ENCODE results near the gene FAM98C.

The FAM98C gene

DNA sequence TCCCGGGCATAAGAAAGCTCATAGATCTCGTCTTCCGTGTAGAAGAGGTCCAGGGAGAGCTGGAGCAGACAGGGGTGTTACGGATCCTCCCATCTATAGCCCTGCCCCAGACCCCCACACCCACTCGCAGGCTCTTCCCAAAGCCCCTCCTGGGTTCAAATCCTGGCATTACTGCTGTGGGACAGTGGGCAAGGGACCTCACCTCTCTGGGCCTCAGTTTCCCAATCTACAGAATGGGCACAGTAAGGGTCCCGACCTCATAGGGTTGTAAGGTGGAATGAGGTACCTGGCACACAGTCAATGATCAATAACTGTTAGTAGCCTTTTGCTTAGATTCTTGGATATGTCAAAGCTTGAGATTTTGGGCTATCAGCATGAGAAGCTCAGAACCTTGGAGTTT is 10.5 kb downstream of the FAM98C start:
- TF ChIP-seq MYC (IDR thresholded peaks at IDR 0.05; ENCODE audit: low read depth, low read length), result no peak
- no peak for TF ChIP-seq POLR2A (IDR thresholded peaks at IDR 0.05; ENCODE audit: extremely low read depth, insufficient read length)
- TF ChIP-seq MAX (IDR thresholded peaks at IDR 0.05; ENCODE audit: low read depth, low read length), result no peak
- no peak for TF ChIP-seq CTCF (IDR thresholded peaks at IDR 0.05; ENCODE audit: low read depth, low read length)
- H3K4me3 ChIP-seq (ENCODE audit: low read depth, low read length), result no peak overlapping the region
- DNase-seq (ENCODE audit: low read depth), result no peak

GRCh38 chr19:38417146-38417543 is 14.3 kb downstream of the FAM98C start:
- DNase-seq (ENCODE audit: low read depth), result no peak
- H3K4me3 ChIP-seq (ENCODE audit: low read depth, low read length), result no peak overlapping the region
- TF ChIP-seq MAX (IDR thresholded peaks at IDR 0.05; ENCODE audit: low read depth, low read length), result no peak
- TF ChIP-seq POLR2A (IDR thresholded peaks at IDR 0.05; ENCODE audit: extremely low read depth, insufficient read length), result no peak
- TF ChIP-seq MYC (IDR thresholded peaks at IDR 0.05; ENCODE audit: low read depth, low read length), result no peak
- no peak for TF ChIP-seq CTCF (IDR thresholded peaks at IDR 0.05; ENCODE audit: low read depth, low read length)

GRCh38 chr19:38417544-38418506 is 14.9 kb downstream of the FAM98C start:
- TF ChIP-seq POLR2A (IDR thresholded peaks at IDR 0.05; ENCODE audit: extremely low read depth, insufficient read length), result no peak
- no peak for TF ChIP-seq MYC (IDR thresholded peaks at IDR 0.05; ENCODE audit: low read depth, low read length)
- TF ChIP-seq CTCF (IDR thresholded peaks at IDR 0.05; ENCODE audit: low read depth, low read length), result no peak
- no peak for TF ChIP-seq MAX (IDR thresholded peaks at IDR 0.05; ENCODE audit: low read depth, low read length)
- H3K4me3 ChIP-seq (ENCODE audit: low read depth, low read length), result no peak overlapping the region
- peak; percentile 69 for DNase-seq (ENCODE audit: low read depth)

- DNase-seq (ENCODE audit: low read depth), result no peak
Measured at GRCh38 chr19:38420935-38421334, 18.0 kb downstream of the FAM98C start.

GRCh38 chr19:38421856-38422255 is 19.0 kb downstream of the FAM98C start:
- no peak overlapping the region for H3K4me3 ChIP-seq (ENCODE audit: low read depth, low read length)
- DNase-seq (ENCODE audit: low read depth), result no peak
- TF ChIP-seq POLR2A (IDR thresholded peaks at IDR 0.05; ENCODE audit: extremely low read depth, insufficient read length), result no peak
- TF ChIP-seq MYC (IDR thresholded peaks at IDR 0.05; ENCODE audit: low read depth, low read length), result no peak
- no peak for TF ChIP-seq CTCF (IDR thresholded peaks at IDR 0.05; ENCODE audit: low read depth, low read length)
- TF ChIP-seq MAX (IDR thresholded peaks at IDR 0.05; ENCODE audit: low read depth, low read length), result no peak

More at GRCh38 chr19:38420935-38421334, 18.0 kb downstream of the FAM98C start:
- no peak overlapping the region for H3K4me3 ChIP-seq (ENCODE audit: low read depth, low read length)
- TF ChIP-seq POLR2A (IDR thresholded peaks at IDR 0.05; ENCODE audit: extremely low read depth, insufficient read length) (no peak), CTCF (IDR thresholded peaks at IDR 0.05; ENCODE audit: low read depth, low read length) (no peak), MYC (IDR thresholded peaks at IDR 0.05; ENCODE audit: low read depth, low read length) (no peak)
